IPS DF 19.7 (cell line): ENCODE data around the gene SRPK2.

Source experiments
- DNase-seq: peaks from one replicate; pipeline ENCODE4 v3.0.0-alpha.2; 2013; ENCODE audit warnings: low read depth, low spot score

Gene SRPK2

GRCh38 chr7:105137898-105138297, 250.8 kb downstream of the SRPK2 start:
- DNase-seq: no peak

GRCh38 chr7:105136221-105136620, 252.5 kb downstream of the SRPK2 start:
- no peak for DNase-seq

- DNase-seq: no peak
Observed at GRCh38 chr7:105133986-105134655, 254.6 kb downstream of the SRPK2 start.

- no peak for DNase-seq
Observed at GRCh38 chr7:105133358-105133757, 255.4 kb downstream of the SRPK2 start.

- no peak for DNase-seq
Observed at GRCh38 chr7:105132835-105133234, 255.9 kb downstream of the SRPK2 start.

GRCh38 chr7:105132335-105132734, 256.4 kb downstream of the SRPK2 start:
- DNase-seq: no peak

GRCh38 chr7:105131890-105132289, 256.8 kb downstream of the SRPK2 start:
- DNase-seq: no peak

GRCh38 chr7:105131033-105131656, 257.6 kb downstream of the SRPK2 start:
- DNase-seq: no peak

GRCh38 chr7:105130580-105130979, 258.1 kb downstream of the SRPK2 start:
- no peak for DNase-seq

GRCh38 chr7:105130048-105130447, 258.7 kb downstream of the SRPK2 start:
- DNase-seq: no peak

- no peak for DNase-seq
Observed at GRCh38 chr7:105127179-105127578, 261.5 kb downstream of the SRPK2 start.

GRCh38 chr7:105126436-105126975, 262.2 kb downstream of the SRPK2 start:
- DNase-seq: no peak

- DNase-seq: no peak
Observed at GRCh38 chr7:105125745-105126144, 263.0 kb downstream of the SRPK2 start.

- DNase-seq: no peak
Observed at GRCh38 chr7:105122619-105123018, 266.1 kb downstream of the SRPK2 start.

- no peak for DNase-seq
Observed at GRCh38 chr7:105118612-105119600, 269.8 kb downstream of the SRPK2 start.

- no peak for DNase-seq
Observed at GRCh38 chr7:105112440-105113418, 276.0 kb downstream of the SRPK2 start.

- no peak for DNase-seq
Observed at GRCh38 chr7:105107458-105107857, 281.3 kb downstream of the SRPK2 start.

- DNase-seq: no peak
Observed at GRCh38 chr7:105106473-105106872, 282.2 kb downstream of the SRPK2 start.

- no peak for DNase-seq
Observed at GRCh38 chr7:105105579-105105978, 283.1 kb downstream of the SRPK2 start.

GRCh38 chr7:105102557-105103352, 286.0 kb downstream of the SRPK2 start:
- DNase-seq: no peak
